Measurements from ENCODE around the gene IFNA10. TPM values are rescaled to one million over a fixed set of nuclear protein-coding genes. Genes with fewer than 3 reads are reported as not detected.
A peak's percentile ranks its signal among the peaks of the same experiment; 100 is the strongest.
"Not testable (repeated sequence)": the region's sequence is repeated elsewhere in the genome, so short reads cannot be mapped to it uniquely, and the experiment has no call there.

The IFNA10 gene
- total and polyA plus RNA-seq, 4 donors: not detected

- ATAC-seq (ENCODE audit: low FRiP score): peak; percentile 55
- WGBS, 2 donors: 32 to 33% methylated on average over 8 of the region's 8 CpGs
- not testable (repeated sequence) for H3K4me1 ChIP-seq (ENCODE audit: control insufficient read depth in 1 of 2, insufficient read depth in 2 of 2, low read length in 2 of 2)
Measured at GRCh38 chr9:21235468-21236359, 28.8 kb upstream of the IFNA10 start.

GRCh38 chr9:21234153-21234687 is 27.3 kb upstream of the IFNA10 start:
- peak; percentile 28 for ATAC-seq (ENCODE audit: low FRiP score)
- no peaks in the 10 kb centered on the region for H3K4me1 ChIP-seq (ENCODE audit: control insufficient read depth in 1 of 2, insufficient read depth in 2 of 2, low read length in 2 of 2)
- DNase-seq: no peak
- WGBS, 2 donors: 79% methylated on average over 4 of the region's 4 CpGs
- H3K4me3 ChIP-seq (ENCODE audit: low read length in 2 of 2): no peak overlapping the region
- no peak overlapping the region for H3K27ac ChIP-seq (ENCODE audit: low read depth in 1 of 2, low read length in 2 of 2)
- no peaks in the 10 kb centered on the region for H3K9me3 ChIP-seq (ENCODE audit: control insufficient read depth, low read length)
- intact Hi-C loops (cut with DNase I): no loop called here
- H3K36me3 ChIP-seq (ENCODE audit: control insufficient read depth in 1 of 2, insufficient read depth in 2 of 2, low read length in 1 of 2): no peaks in the 10 kb centered on the region
- H3K27me3 ChIP-seq (ENCODE audit: control insufficient read depth in 1 of 2, insufficient read depth in 2 of 2, low read length in 1 of 2): no peaks in the 10 kb centered on the region

More at GRCh38 chr9:21235468-21236359, 28.8 kb upstream of the IFNA10 start:
- intact Hi-C loops (cut with DNase I); H3K4me3 ChIP-seq (ENCODE audit: low read length in 2 of 2); H3K27me3 ChIP-seq (ENCODE audit: control insufficient read depth in 1 of 2, insufficient read depth in 2 of 2, low read length in 1 of 2); H3K9me3 ChIP-seq (ENCODE audit: control insufficient read depth, low read length); H3K36me3 ChIP-seq (ENCODE audit: control insufficient read depth in 1 of 2, insufficient read depth in 2 of 2, low read length in 1 of 2); H3K27ac ChIP-seq (ENCODE audit: low read depth in 1 of 2, low read length in 2 of 2); DNase-seq: not testable (repeated sequence)

- Histone ChIP-seq H3K27me3 (ENCODE audit: control insufficient read depth in 1 of 2, insufficient read depth in 2 of 2, low read length in 1 of 2) (no peaks in the 10 kb centered on the region), H3K27ac (ENCODE audit: low read depth in 1 of 2, low read length in 2 of 2) (no peak overlapping the region), H3K4me3 (ENCODE audit: low read length in 2 of 2) (no peak overlapping the region), H3K9me3 (ENCODE audit: control insufficient read depth, low read length) (no peaks in the 10 kb centered on the region), H3K36me3 (ENCODE audit: control insufficient read depth in 1 of 2, insufficient read depth in 2 of 2, low read length in 1 of 2) (no peaks in the 10 kb centered on the region), H3K4me1 (ENCODE audit: control insufficient read depth in 1 of 2, insufficient read depth in 2 of 2, low read length in 2 of 2) (no peaks in the 10 kb centered on the region)
- ATAC-seq (ENCODE audit: low FRiP score) (no peak), DNase-seq (no peak)
- intact Hi-C loops (cut with DNase I): no loop called here
- WGBS, 2 donors: 88 to 91% methylated on average over 2 of the region's 2 CpGs
Measured at GRCh38 chr9:21233258-21233657, 26.3 kb upstream of the IFNA10 start.

GRCh38 chr9:21228122-21228521 is 21.2 kb upstream of the IFNA10 start, which contains the start of gene IFNA17:
IFNA17 (minus strand) TSS chr9:21228222; CDS start chr9:21228173, 49 bp downstream.
- intact Hi-C loops (cut with DNase I): no loop called here
- ATAC-seq (ENCODE audit: low FRiP score): no peak
- H3K9me3 ChIP-seq (ENCODE audit: control insufficient read depth, low read length): no peaks in the 10 kb centered on the region
- 60 to 80% methylated on average over 2 of the region's 2 CpGs for WGBS, 2 donors
- H3K27me3 ChIP-seq (ENCODE audit: control insufficient read depth in 1 of 2, insufficient read depth in 2 of 2, low read length in 1 of 2): no peaks in the 10 kb centered on the region
- H3K4me3 ChIP-seq (ENCODE audit: low read length in 2 of 2): no peak within 1 kb of the TSS
- no peak within 1 kb of the TSS for H3K27ac ChIP-seq (ENCODE audit: low read depth in 1 of 2, low read length in 2 of 2)
- H3K36me3 ChIP-seq (ENCODE audit: control insufficient read depth in 1 of 2, insufficient read depth in 2 of 2, low read length in 1 of 2): no peaks in the 10 kb centered on the region
- H3K4me1 ChIP-seq (ENCODE audit: control insufficient read depth in 1 of 2, insufficient read depth in 2 of 2, low read length in 2 of 2): no peaks in the 10 kb centered on the region
- no peak for DNase-seq

- H3K27ac ChIP-seq (ENCODE audit: low read depth in 1 of 2, low read length in 2 of 2); ATAC-seq (ENCODE audit: low FRiP score); H3K27me3 ChIP-seq (ENCODE audit: control insufficient read depth in 1 of 2, insufficient read depth in 2 of 2, low read length in 1 of 2); H3K4me3 ChIP-seq (ENCODE audit: low read length in 2 of 2); H3K36me3 ChIP-seq (ENCODE audit: control insufficient read depth in 1 of 2, insufficient read depth in 2 of 2, low read length in 1 of 2); H3K9me3 ChIP-seq (ENCODE audit: control insufficient read depth, low read length); intact Hi-C loops (cut with DNase I); DNase-seq; H3K4me1 ChIP-seq (ENCODE audit: control insufficient read depth in 1 of 2, insufficient read depth in 2 of 2, low read length in 2 of 2): not testable (repeated sequence)
- WGBS, 2 donors: 83 to 85% methylated on average over 1 of the region's 1 CpG
Measured at GRCh38 chr9:21217211-21217610, 10.3 kb upstream of the IFNA10 start, which contains the start of gene IFNA16. IFNA16 (minus strand) TSS chr9:21217311; CDS start chr9:21217305, 6 bp downstream.

- DNase-seq; H3K27me3 ChIP-seq (ENCODE audit: control insufficient read depth in 1 of 2, insufficient read depth in 2 of 2, low read length in 1 of 2); H3K4me1 ChIP-seq (ENCODE audit: control insufficient read depth in 1 of 2, insufficient read depth in 2 of 2, low read length in 2 of 2); intact Hi-C loops (cut with DNase I); H3K9me3 ChIP-seq (ENCODE audit: control insufficient read depth, low read length); H3K36me3 ChIP-seq (ENCODE audit: control insufficient read depth in 1 of 2, insufficient read depth in 2 of 2, low read length in 1 of 2); ATAC-seq (ENCODE audit: low FRiP score); H3K4me3 ChIP-seq (ENCODE audit: low read length in 2 of 2); H3K27ac ChIP-seq (ENCODE audit: low read depth in 1 of 2, low read length in 2 of 2): not testable (repeated sequence)
- 39 to 41% methylated on average over 4 to 5 of the region's 5 CpGs for WGBS, 2 donors
Measured at GRCh38 chr9:21213411-21214326, 6.7 kb upstream of the IFNA10 start.

GRCh38 chr9:21212160-21212559 is 5.2 kb upstream of the IFNA10 start:
- H3K27me3 ChIP-seq (ENCODE audit: control insufficient read depth in 1 of 2, insufficient read depth in 2 of 2, low read length in 1 of 2); ATAC-seq (ENCODE audit: low FRiP score); H3K9me3 ChIP-seq (ENCODE audit: control insufficient read depth, low read length); H3K27ac ChIP-seq (ENCODE audit: low read depth in 1 of 2, low read length in 2 of 2); H3K36me3 ChIP-seq (ENCODE audit: control insufficient read depth in 1 of 2, insufficient read depth in 2 of 2, low read length in 1 of 2); H3K4me3 ChIP-seq (ENCODE audit: low read length in 2 of 2); intact Hi-C loops (cut with DNase I); H3K4me1 ChIP-seq (ENCODE audit: control insufficient read depth in 1 of 2, insufficient read depth in 2 of 2, low read length in 2 of 2): not testable (repeated sequence)
- DNase-seq: peak in 1 of 2 donors; percentile 17
- 67 to 76% methylated on average over 2 of the region's 2 CpGs for WGBS, 2 donors

- H3K4me1 ChIP-seq (ENCODE audit: control insufficient read depth in 1 of 2, insufficient read depth in 2 of 2, low read length in 2 of 2); H3K4me3 ChIP-seq (ENCODE audit: low read length in 2 of 2); H3K36me3 ChIP-seq (ENCODE audit: control insufficient read depth in 1 of 2, insufficient read depth in 2 of 2, low read length in 1 of 2); H3K9me3 ChIP-seq (ENCODE audit: control insufficient read depth, low read length); ATAC-seq (ENCODE audit: low FRiP score); H3K27ac ChIP-seq (ENCODE audit: low read depth in 1 of 2, low read length in 2 of 2); intact Hi-C loops (cut with DNase I); H3K27me3 ChIP-seq (ENCODE audit: control insufficient read depth in 1 of 2, insufficient read depth in 2 of 2, low read length in 1 of 2): not testable (repeated sequence)
- WGBS, 2 donors: 90 to 94% methylated on average over 2 of the region's 2 CpGs
- peak in 1 of 2 donors; percentile 45 for DNase-seq
Measured at GRCh38 chr9:21210782-21211181, 3.8 kb upstream of the IFNA10 start.

All from aorta (tissue), 5 donors.